ENCODE results near the gene JUNB.
A peak's percentile ranks its signal among the peaks of the same experiment; 100 is the strongest.

JUNB gene

DNA sequence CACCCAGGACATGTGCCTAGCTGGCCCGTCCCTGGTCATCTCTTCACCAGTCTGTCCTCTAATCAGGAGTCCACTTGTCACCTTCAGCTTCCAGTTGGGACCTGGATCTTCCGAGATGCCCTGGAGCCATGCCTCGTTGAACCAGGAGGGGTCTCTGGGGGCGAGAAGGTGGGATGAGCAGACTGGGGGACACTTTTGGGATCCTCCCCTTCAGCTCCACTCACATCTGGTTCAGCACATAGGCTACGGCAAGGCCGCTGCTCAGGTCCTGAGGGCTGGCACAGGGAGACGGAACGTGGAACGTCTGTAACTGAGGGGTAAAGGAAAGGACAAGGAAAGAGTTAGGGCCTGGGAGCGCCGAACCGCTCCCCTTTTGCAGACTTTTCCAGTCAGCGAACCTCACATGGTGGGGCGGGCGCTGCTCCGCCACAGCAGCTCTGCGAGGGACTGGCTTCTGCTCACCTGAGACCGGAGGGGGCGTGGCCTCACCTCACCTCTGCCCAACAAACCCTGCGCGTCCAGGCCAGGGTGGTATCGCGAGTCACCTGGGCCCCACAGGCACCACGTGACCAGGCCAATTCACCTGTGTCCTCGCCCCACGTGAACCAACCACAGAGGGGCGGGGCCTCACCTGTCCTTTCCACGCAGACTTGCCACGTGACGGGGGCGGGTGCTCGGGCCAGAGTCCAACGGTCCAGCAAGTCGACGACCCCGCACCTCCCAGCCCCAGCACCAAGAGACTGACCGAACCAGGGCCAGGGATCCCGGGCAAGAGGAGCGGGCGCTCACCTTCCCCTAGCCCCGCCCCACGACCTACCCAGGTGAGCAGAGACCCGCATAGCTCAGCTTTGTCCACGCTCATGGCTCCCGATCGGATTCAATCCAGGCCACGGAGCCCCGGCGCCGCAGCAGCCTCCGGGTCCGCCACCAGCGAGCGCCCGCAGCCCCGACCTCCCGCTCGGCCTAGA is 16.4 kb upstream of the JUNB start, which contains the start of gene HOOK2:
HOOK2 (minus strand) TSS at position 965 of the 968 bp plus-strand sequence; CDS start at position 862, 103 bp downstream.
- no peak for DNase-seq (ENCODE audit: low read depth in 3 of 3)

DNA sequence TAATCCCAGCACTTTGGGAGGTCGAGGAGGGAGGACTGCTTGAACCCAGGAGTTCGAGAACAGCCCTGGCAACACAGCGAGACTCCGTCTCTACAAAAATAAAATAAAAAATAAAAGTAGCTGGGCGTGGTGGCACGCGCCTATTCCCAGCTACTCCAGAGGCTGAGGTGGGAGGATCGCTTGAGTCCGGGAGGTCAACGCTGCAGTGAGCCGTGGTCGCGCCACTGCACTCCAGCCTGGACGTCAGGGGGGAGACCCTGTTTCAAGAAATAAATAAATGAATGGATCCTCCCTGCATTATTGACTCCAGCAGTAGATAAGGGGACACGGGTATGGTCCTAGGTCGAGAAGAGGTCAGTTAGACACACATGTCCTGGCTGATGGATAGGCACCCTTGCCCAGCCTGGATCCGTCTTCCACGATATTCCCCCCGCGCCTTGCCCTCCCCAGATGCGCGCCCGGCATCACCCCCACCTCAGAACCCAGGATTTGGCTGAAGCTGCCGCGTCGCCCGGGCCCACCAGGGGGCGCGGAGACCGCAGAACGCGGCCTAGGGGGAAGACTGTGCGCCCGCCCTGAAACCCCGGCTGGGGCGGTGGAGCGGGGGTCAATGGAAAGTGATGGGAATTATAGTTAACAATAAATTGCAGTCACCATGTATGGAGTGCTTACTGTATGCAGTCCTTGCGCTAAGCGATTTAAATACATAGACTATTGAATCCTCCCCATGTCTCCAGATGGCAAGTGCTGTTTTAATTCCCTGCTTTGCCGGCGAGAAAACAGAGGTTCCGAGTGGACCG is 13.9 kb upstream of the JUNB start:
- peak in 2 of 3 experiments; percentile 74 to 83 for DNase-seq (ENCODE audit: low read depth in 3 of 3)

DNA sequence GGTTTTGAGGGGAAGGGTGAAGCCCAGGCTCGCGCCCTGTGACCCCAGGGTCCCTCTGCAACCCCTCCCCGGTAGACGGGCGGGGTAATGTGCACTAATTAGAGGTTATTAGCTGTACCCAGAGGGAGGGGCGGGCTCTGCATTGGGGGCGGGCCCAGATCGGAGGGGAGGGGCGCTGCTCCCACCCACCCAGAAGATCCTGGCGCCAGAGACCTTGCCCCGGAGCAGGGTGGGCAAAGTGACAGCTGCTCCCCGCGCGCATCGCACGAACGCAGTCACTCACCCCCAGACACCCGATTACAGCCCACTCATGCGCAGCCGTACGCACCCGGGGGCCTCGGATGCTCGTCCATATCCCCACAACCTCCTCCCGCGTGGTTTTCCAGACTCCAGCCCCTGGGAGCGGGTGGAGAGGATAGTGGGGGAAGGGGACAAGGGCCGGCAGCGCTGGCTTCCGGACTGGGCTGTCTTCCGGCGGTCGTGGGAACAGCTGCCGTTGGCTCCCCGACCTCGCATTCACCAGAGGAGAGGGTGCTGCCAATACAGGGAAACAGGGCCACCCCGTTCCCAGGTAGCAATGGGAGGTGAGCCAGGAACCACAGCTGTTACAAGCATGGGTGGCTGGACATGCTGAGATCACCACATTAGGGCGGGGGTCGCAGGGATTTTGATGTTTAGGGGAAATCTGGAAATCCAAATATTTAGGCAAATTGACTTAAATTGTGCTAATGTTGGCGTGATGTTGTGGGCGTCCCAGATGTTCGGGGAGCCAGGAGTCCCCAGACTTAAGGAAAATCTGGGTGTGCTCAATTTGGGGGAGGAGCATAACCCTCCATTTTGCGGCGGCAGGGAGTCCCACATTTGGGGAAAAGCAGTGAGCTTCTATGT is 13.0 kb upstream of the JUNB start:
- peak in 1 of 3 experiments; percentile 53 for DNase-seq (ENCODE audit: low read depth in 3 of 3)

- no peak for DNase-seq (ENCODE audit: low read depth in 3 of 3)
Observed at GRCh38 chr19:12778905-12779161, 12.5 kb upstream of the JUNB start.

- DNase-seq (ENCODE audit: low read depth in 3 of 3), result no peak
Observed at GRCh38 chr19:12779162-12779993, 11.9 kb upstream of the JUNB start.

GRCh38 chr19:12782174-12782423 is 9.2 kb upstream of the JUNB start:
- DNase-seq (ENCODE audit: low read depth in 3 of 3), result no peak

GRCh38 chr19:12782424-12783290 is 8.6 kb upstream of the JUNB start:
- peak in 2 of 3 experiments; percentile 78 to 90 for DNase-seq (ENCODE audit: low read depth in 3 of 3)

- peak in 1 of 3 experiments; percentile 66 for DNase-seq (ENCODE audit: low read depth in 3 of 3)
Observed at GRCh38 chr19:12783291-12783848, 7.9 kb upstream of the JUNB start.

DNA sequence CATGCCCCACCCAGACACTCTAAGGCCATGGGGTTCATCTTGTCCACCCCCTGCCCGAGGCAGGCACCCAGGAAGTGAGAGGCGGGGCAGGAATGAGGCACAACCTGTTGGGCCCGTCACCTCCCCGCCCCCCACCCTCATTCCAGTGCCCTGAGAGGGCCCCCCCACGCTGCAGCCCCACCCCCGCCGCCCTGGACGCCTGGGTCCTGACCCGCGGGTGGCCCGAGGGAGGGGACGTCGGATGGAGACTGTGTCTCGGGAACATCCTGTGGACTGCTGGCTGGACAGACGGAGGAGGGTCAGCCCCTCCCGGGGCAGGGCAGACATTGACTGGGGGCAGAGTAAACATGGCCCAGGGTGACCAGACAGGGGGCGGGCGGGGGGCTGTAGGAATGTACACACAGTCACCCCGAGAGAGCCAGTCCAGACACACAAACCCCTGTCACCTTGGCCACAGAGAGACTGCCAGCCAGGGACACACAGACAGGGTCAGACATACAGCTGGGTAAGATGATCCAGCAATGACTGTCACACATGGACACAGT is 7.4 kb upstream of the JUNB start:
- DNase-seq (ENCODE audit: low read depth in 3 of 3), result no peak

DNA sequence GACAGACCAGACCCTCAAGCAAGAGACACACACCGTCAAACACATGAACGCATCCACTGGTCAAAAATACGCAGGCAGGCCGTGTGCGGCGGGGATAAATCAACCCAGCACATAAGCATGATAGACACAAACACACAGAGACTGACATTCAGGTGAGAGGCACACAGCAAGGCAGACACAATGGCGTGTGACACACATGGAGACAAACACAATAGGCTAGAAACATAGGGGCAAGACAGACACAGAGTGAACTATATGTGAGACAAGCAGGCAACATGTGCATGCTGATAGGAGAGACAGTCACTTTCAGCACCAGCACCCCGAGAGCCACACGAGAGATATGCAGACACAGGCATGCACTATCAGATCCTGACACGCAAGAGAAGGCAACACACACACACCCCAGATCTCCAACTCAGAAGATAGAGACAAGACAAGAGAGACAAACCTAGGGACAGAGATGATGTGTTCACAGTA is 6.9 kb upstream of the JUNB start:
- DNase-seq (ENCODE audit: low read depth in 3 of 3), result no peak

DNA sequence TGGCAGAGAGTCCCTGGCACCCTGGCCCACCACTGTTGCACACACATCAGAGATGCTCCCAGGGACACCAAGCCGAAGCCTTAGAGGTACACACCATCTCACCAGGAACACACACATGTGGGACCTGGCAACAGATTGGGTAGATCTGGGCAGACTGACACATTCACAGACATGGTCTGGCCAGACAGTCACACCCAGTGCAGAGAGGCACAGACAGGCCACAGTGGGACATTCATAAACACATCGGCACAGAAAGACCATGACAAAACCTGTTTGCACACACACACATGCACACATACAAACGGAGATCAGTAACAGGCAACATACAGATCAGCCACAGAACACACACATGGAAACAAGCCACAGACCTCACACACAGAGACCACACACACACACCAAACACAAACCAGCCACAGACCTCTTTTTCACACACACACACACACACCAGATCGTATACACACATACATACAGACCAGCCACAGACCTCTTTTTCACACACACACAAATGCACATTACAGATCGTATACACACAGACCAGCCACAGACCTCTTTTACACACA is 6.3 kb upstream of the JUNB start:
- DNase-seq (ENCODE audit: low read depth in 3 of 3), result no peak

- no peak for DNase-seq (ENCODE audit: low read depth in 3 of 3)
Observed at GRCh38 chr19:12785431-12786031, 5.8 kb upstream of the JUNB start.

DNA sequence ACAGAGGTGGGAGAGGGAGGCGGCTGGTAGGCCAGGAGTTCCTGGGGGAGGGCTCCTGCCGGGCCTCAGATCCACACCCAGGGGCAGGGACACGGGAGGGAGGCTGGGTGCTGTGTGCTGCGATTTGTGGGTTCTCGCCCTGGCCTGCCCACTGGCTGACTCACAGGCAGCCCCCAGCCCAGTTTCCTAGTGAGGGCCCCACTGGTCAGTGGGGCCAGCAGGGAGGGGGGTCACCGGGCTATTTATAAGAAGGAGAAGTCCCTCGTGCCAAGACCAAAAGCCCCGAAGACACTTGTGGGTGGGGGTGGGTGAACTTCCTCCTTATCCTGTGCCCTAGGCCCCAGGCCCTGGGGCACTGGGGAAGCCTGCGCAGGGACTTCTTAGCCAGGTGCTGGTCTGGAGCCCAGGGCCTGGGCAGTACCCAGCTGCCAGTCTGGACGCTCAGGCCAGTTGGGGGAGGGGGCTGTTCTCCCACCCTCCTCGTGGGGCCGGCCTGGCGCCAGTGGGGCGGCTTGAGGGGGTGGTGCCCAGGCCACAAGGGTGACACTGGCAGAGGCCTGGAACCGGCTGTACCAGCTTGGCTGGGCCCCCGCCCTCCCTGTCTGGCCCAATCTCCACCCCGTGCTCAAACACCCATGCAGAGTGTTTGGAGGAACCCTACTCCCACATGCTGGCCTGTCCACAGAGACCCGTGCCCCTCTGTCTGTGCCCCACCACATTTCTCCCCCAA is 5.0 kb upstream of the JUNB start:
- no peak for DNase-seq (ENCODE audit: low read depth in 3 of 3)

DNA sequence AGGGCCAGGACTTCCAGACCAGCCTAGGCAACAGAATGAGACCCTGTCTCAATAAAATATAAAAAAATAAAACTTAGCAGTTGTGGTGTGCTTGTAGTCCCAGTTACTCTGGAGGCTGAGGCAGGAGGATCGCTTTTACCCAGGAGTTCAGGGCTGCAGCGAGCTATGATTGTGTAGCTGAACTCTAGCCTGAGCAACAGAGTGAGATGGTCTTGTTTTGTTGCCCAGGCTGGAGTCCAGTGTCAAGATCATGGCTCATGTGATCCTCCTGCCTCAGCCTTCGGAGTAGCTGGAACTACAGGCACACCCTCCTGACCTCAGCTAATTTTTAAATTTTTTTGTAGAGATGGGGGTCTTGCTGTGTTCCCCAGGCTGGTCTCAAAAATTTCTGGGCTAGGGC is 4.3 kb upstream of the JUNB start:
- no peak for DNase-seq (ENCODE audit: low read depth in 3 of 3)

GRCh38 chr19:12787458-12787857 is 3.8 kb upstream of the JUNB start:
- no peak for DNase-seq (ENCODE audit: low read depth in 3 of 3)

- no peak for DNase-seq (ENCODE audit: low read depth in 3 of 3)
Observed at GRCh38 chr19:12788042-12788681, 3.1 kb upstream of the JUNB start.

GRCh38 chr19:12788682-12789097 is 2.6 kb upstream of the JUNB start:
- no peak for DNase-seq (ENCODE audit: low read depth in 3 of 3)

All from stimulated activated CD4-positive, alpha-beta T cell treated with anti-CD3 and anti-CD28 coated beads, TNF-alpha, amount 100 ng/mL, for 24 hours (primary cell).